Measurements from ENCODE around the gene OTX2. TPM values are rescaled to one million over a fixed set of nuclear protein-coding genes. Genes with fewer than 3 reads are reported as not detected.

OTX2 gene
- total RNA-seq, 2 donors from 2014 or later: not detected

Other genes with a start within 250 kb of the OTX2 start
- 1 to 10 TPM; 5.1 to 8.8 TPM for gene TMEM260, start 230.7 kb downstream of the OTX2 start, total RNA-seq